A549 (cell line): ENCODE results near the gene CPAMD8. TPM values are rescaled to one million over a fixed set of nuclear protein-coding genes. Genes with fewer than 3 reads are reported as not detected.

Experiments
- ATAC-seq, 2 experiments: fragments of 200-7000 bp in 1 of 2; fragments of >200 bp in 1 of 2; cut with Nextera tagmentation in 1 of 2; cut with Tn5 transposase in 1 of 2; 3 replicates each; pipeline versions ENCODE4 v1.8.0 to v1.9.1; 2018 to 2020; ENCODE audit warnings: mild to moderate bottlenecking in 1 of 2, moderate library complexity in 1 of 2
- CTCF ChIA-PET: fragments of 300-600 bp; sonication (Branson Sonifier 250); formaldehyde crosslinking; extraction: SDS; loops from one replicate; lab custom pipeline; 2021; ENCODE audit warnings: antibody characterized with exemption, inconsistent platforms; lab: Yijun Ruan, JAX
- POLR2A ChIA-PET: fragments of 350-600 bp; formaldehyde crosslinking; extraction: SDS; loops from one replicate; lab custom pipeline; 2021; ENCODE audit warnings: antibody characterized with exemption, inconsistent platforms; lab: Yijun Ruan, JAX
- DNase-seq, 2 experiments: peaks; one replicate each; pipeline versions ENCODE4 v3.0.0 to v3.0.0-alpha.2; 2011 to 2016; ENCODE audit warnings: low read depth in 1 of 2, low spot score in 1 of 2
- FAIRE-seq: peaks from 2 replicates; lab custom pipeline; 2011; peaks lifted over from hg19 to GRCh38; lab: Jason Lieb, UNC
- H3K27ac ChIP-seq, 2 experiments: fragments of >200 bp; sonication (Bioruptor Twin); formaldehyde crosslinking; 3 replicates each; pipeline ENCODE4 v1.5.1; 2016 to 2017
- H3K4me1 ChIP-seq: fragments of >200 bp; sonication (Bioruptor Twin); formaldehyde crosslinking; 3 replicates; pipeline ENCODE4 v1.6.1; 2016
- H3K4me2 ChIP-seq: fragments of >200 bp; sonication (Bioruptor Twin); formaldehyde crosslinking; 3 replicates; pipeline ENCODE4 v1.6.1; 2016
- H3K4me3 ChIP-seq: fragments of >200 bp; sonication (Bioruptor Twin); formaldehyde crosslinking; 3 replicates; pipeline ENCODE4 v1.5.1; 2016
- H3K9me3 ChIP-seq: fragments of >200 bp; sonication (Bioruptor Twin); formaldehyde crosslinking; 3 replicates; pipeline ENCODE4 v1.6.1; 2016
- CBX2 ChIP-seq: fragments of 200-600 bp; sonication (generic); IDR thresholded peaks from 2 replicates; pipeline ENCODE4 v1.6.1; 2016; ENCODE audit warnings: low read depth, mild to moderate bottlenecking, borderline replicate concordance
- CHD2 ChIP-seq: fragments of 150-350 bp; IDR thresholded peaks from 2 replicates; pipeline ENCODE4 v1.6.1; 2014; ENCODE audit warnings: low read length; ENCODE audit not compliant: partially characterized antibody
- EHMT2 ChIP-seq: fragments of 200-600 bp; sonication (generic); IDR thresholded peaks from 2 replicates; pipeline ENCODE4 v1.6.1; 2016; ENCODE audit warnings: antibody characterized with exemption, low read depth, mild to moderate bottlenecking, moderate library complexity
- ELK1 ChIP-seq: fragments of 150-350 bp; IDR thresholded peaks from 2 replicates; pipeline ENCODE4 v1.6.1; 2014; ENCODE audit warnings: low read depth, mild to moderate bottlenecking, low read length
- EP300 ChIP-seq, 2 experiments: fragments of >200 bp; sonication (Bioruptor Twin); formaldehyde crosslinking; IDR thresholded peaks; 2 replicates in 1 of 2; 3 replicates in 1 of 2; pipeline ENCODE4 v1.6.1; 2016 to 2017
- ESRRA ChIP-seq: fragments of 150-350 bp; IDR thresholded peaks from 2 replicates; pipeline ENCODE4 v1.6.1; 2014; ENCODE audit warnings: mild to moderate bottlenecking, low read length, borderline replicate concordance
- FOSB ChIP-seq: fragments of 250-450 bp; sonication (Bioruptor Pico); IDR thresholded peaks from 2 replicates; pipeline ENCODE4 v1.5.0; 2020; ENCODE audit warnings: mild to moderate bottlenecking, moderate library complexity
- FOXS1 ChIP-seq: fragments of 250-450 bp; sonication (Bioruptor Pico); IDR thresholded peaks from 2 replicates; pipeline ENCODE4 v1.5.0; 2020; ENCODE audit warnings: mild to moderate bottlenecking, moderate library complexity
- HES2 ChIP-seq: fragments of >200 bp; sonication (Bioruptor Twin); formaldehyde crosslinking; IDR thresholded peaks from 2 replicates; pipeline ENCODE4 v1.6.1; 2016
- HMGXB4 ChIP-seq: fragments of 250-450 bp; sonication (Bioruptor Pico); IDR thresholded peaks from 2 replicates; pipeline ENCODE4 v1.5.0; 2021; ENCODE audit warnings: mild to moderate bottlenecking, moderate library complexity, borderline replicate concordance
- HOXB5 ChIP-seq: fragments of 250-450 bp; sonication (Bioruptor Pico); IDR thresholded peaks from 2 replicates; pipeline ENCODE4 v1.5.0; 2020; ENCODE audit warnings: mild to moderate bottlenecking, moderate library complexity
- JUNB ChIP-seq: fragments of >200 bp; sonication (Bioruptor Twin); formaldehyde crosslinking; IDR thresholded peaks from 2 replicates; pipeline ENCODE4 v1.6.1; 2016
- KDM1A ChIP-seq: fragments of 200-600 bp; sonication (generic); IDR thresholded peaks from 2 replicates; pipeline ENCODE4 v1.6.1; 2016; ENCODE audit warnings: low read depth, mild to moderate bottlenecking
- MAZ ChIP-seq: fragments of 150-350 bp; IDR thresholded peaks from 2 replicates; pipeline ENCODE4 v1.6.1; 2014; ENCODE audit warnings: antibody characterized with exemption, low read depth, low read length, borderline replicate concordance
- NFE2L2 ChIP-seq: fragments of 150-350 bp; conservative IDR thresholded peaks from 2 replicates; pipeline ENCODE4 v1.6.1; 2014; ENCODE audit warnings: low read length
- NR3C1 ChIP-seq: fragments of >200 bp; sonication (Bioruptor Twin); formaldehyde crosslinking; IDR thresholded peaks from 3 replicates; pipeline ENCODE4 v1.6.1; 2017
- PHF8 ChIP-seq: fragments of 200-600 bp; sonication (generic); IDR thresholded peaks from 2 replicates; pipeline ENCODE4 v1.6.1; 2016; ENCODE audit warnings: low read depth, mild to moderate bottlenecking, antibody characterized with exemption, moderate library complexity, borderline replicate concordance
- POLR2AphosphoS2 ChIP-seq: conservative IDR thresholded peaks from 2 replicates; pipeline ENCODE4 v1.6.1; 2012; ENCODE audit warnings: low read length, improper control_type of control experiment, inconsistent platforms
- REST ChIP-seq: fragments of 200-600 bp; sonication (generic); IDR thresholded peaks from 2 replicates; pipeline ENCODE4 v1.6.1; 2016; ENCODE audit warnings: antibody characterized with exemption, mild to moderate bottlenecking, moderate library complexity
- RFX5 ChIP-seq: fragments of 450-650 bp; IDR thresholded peaks from 2 replicates; pipeline ENCODE4 v1.7.1; 2014; ENCODE audit warnings: antibody characterized with exemption, mild to moderate bottlenecking, moderate library complexity
- SMC3 ChIP-seq: fragments of >200 bp; sonication (Bioruptor Twin); formaldehyde crosslinking; IDR thresholded peaks from 3 replicates; pipeline ENCODE4 v1.6.1; 2018; ENCODE audit warnings: inconsistent platforms
- TP53 ChIP-seq: fragments of 250-450 bp; sonication (Bioruptor Pico); IDR thresholded peaks from 2 replicates; pipeline ENCODE4 v1.5.0; 2021; ENCODE audit warnings: mild to moderate bottlenecking, moderate library complexity
- ZFP36 ChIP-seq: fragments of 450-650 bp; IDR thresholded peaks from 2 replicates; pipeline ENCODE4 v1.6.1; 2014; ENCODE audit warnings: borderline replicate concordance; ENCODE audit not compliant: partially characterized antibody
- ZSCAN20 ChIP-seq: fragments of 250-450 bp; sonication (Bioruptor Pico); IDR thresholded peaks from 2 replicates; pipeline ENCODE4 v1.8.0; 2022; ENCODE audit warnings: mild to moderate bottlenecking, moderate library complexity
- WGBS: methylation state at CpG from one replicate; pipeline ENCODE4 v1.1.6; 2017; ENCODE audit errors: missing lambda C conversion rate; 5-methylcytosine and 5-hydroxymethylcytosine counted together
- polyA plus RNA-seq, 4 experiments: library from polyadenylated mRNA; depleted of rRNA in 3 of 4; stranded (reverse); fragments of >200 nt; fragmentation: RNase III in 1 of 4; extraction: RNeasy Plus Mini Kit Qiagen cat#74134 plus additional on column Dnase treatment in 1 of 4; gene quantifications; 2 replicates in 3 of 4; 3 replicates in 1 of 4; pipeline ENCODE4 v1.2.3, GENCODE V29; 2011 to 2017

The CPAMD8 gene
- polyA plus RNA-seq, 2 of the 4 experiments (the other 2 are of a cell fraction), result 0.03 TPM; not detected in 1

GRCh38 chr19:16904599-16904998 is 122.0 kb downstream of the CPAMD8 start (continued):
- TF ChIP-seq HOXB5 (CRISPR knock-in tag), result no peak
- TF ChIP-seq MAZ, result no peak
- no peak for TF ChIP-seq EP300 (IDR thresholded peaks at IDR 0.05)
- no peak for TF ChIP-seq JUNB
- no peak for TF ChIP-seq EHMT2
- TF ChIP-seq SMC3, result no peak
- no peak for TF ChIP-seq HMGXB4

- no peak overlapping the region for H3K4me3 ChIP-seq
- 34% methylated on average over 3 of the region's 7 CpGs for WGBS
- DNase-seq, result no peak
- no peak for ATAC-seq
- ChIA-PET POLR2A (no interaction called here), CTCF (interaction anchor here (1.3 kb wide), 1 partner anchor 10 kb away, joined by 3 read pairs; no protein-coding TSS in a partner anchor)
- TF ChIP-seq CBX2 (no peak), TP53 (CRISPR knock-in tag) (no peak), FOSB (no peak), HES2 (no peak), EP300 (IDR thresholded peaks at IDR 0.05) (no peak), NFE2L2 (no peak), ZFP36 (no peak), HOXB5 (CRISPR knock-in tag) (no peak), MAZ (no peak), NR3C1 (no peak), CHD2 (no peak), SMC3 (no peak), POLR2AphosphoS2 (no peak), FOXS1 (no peak), RFX5 (no peak)
- H3K4me2 ChIP-seq, result no peak overlapping the region
- no peak overlapping the region for H3K27ac ChIP-seq
- no peak for FAIRE-seq
- no peaks in the 10 kb centered on the region for H3K9me3 ChIP-seq
- H3K4me1 ChIP-seq, result no peaks in the 10 kb centered on the region
Measured at GRCh38 chr19:16903347-16903746, 123.3 kb downstream of the CPAMD8 start.

GRCh38 chr19:16902545-16902944 is 124.1 kb downstream of the CPAMD8 start:
- Histone ChIP-seq H3K4me3 (no peak overlapping the region), H3K27ac (no peak overlapping the region), H3K4me2 (no peak overlapping the region), H3K9me3 (no peaks in the 10 kb centered on the region), H3K4me1 (no peaks in the 10 kb centered on the region)
- TF ChIP-seq ZSCAN20 (CRISPR knock-in tag) (no peak), EHMT2 (no peak)
- ATAC-seq (no peak), DNase-seq (no peak), FAIRE-seq (no peak)
- WGBS, result 57% methylated on average over 7 of the region's 12 CpGs
- POLR2A ChIA-PET, result no interaction called here
- CTCF ChIA-PET, result interaction anchor here (0.8 to 2.2 kb wide), 3 partner anchors 9 to 132 kb away, joined by 3 to 6 read pairs (median 3); no protein-coding TSS in a partner anchor

GRCh38 chr19:16901491-16902175 is 125.0 kb downstream of the CPAMD8 start:
- Histone ChIP-seq H3K27ac (no peak overlapping the region), H3K4me1 (no peaks in the 10 kb centered on the region), H3K9me3 (no peaks in the 10 kb centered on the region), H3K4me2 (no peak overlapping the region), H3K4me3 (no peak overlapping the region)
- no peak for FAIRE-seq
- no peak for TF ChIP-seq PHF8
- no peak for TF ChIP-seq ELK1
- TF ChIP-seq EHMT2, result no peak
- TF ChIP-seq REST, result no peak
- TF ChIP-seq KDM1A, result no peak
- TF ChIP-seq MAZ, result no peak
- TF ChIP-seq SMC3, result no peak
- no peak for TF ChIP-seq ZFP36
- TF ChIP-seq ESRRA, result no peak
- 62% methylated on average over 3 of the region's 19 CpGs for WGBS
- CTCF ChIA-PET, result interaction anchor here (0.8 to 2.2 kb wide), 2 partner anchors 10 to 131 kb away, joined by 3 to 6 read pairs; no protein-coding TSS in a partner anchor
- POLR2A ChIA-PET, result no interaction called here
- no peak for ATAC-seq
- no peak for DNase-seq
